ENCODE data around the gene NCCRP1.

Gene NCCRP1

DNA sequence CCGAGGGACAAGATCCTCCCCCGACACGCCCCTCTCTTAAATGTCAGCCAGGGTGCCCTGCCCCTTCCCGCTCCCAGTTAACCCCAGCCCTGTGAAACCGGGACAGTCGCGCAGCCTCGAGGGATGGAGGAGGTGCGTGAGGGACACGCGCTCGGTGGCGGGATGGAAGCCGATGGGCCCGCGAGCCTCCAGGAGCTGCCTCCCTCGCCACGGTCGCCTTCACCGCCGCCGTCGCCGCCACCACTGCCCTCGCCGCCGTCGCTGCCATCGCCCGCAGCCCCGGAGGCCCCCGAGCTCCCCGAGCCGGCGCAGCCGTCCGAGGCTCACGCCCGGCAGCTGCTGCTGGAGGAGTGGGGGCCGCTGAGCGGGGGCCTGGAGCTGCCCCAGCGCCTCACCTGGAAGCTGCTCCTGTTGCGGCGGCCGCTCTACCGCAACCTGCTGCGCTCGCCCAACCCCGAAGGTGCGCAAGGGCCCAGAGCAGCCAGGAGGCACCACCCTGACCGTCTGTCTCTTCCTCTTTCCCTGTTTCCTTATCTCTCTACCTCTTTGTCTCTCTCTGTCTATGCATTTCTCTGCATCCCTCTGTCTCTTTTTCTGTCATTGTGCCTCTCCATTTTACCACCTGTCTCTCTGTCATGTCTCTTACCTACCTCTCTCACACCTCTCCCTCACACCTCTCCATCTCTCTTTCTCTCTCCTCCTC is at the start of gene NCCRP1:
TSS of gene NCCRP1 (plus strand) at position 105 of the 703 bp plus-strand sequence. CDS start at position 124, 19 bp downstream.
- DNase-seq, result no peak

DNA sequence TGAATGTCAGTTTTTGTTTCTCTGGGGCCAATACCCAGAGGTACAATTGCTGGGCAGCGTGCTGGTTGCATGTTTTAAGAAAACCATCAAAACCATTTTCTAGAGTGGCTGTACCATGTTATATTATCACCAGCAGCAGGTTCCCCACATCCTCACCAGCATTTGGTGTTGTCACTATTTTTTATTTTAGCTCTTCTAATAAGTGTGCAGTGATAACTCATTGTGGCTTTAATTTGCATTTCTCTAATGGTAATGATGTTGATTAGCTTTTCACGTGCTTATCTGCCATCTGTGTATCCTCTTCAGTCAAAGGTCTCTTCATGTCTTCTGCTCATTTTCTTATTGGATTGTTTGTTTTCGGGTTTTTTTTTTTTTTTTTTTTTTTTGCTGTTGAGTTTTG is 49.3 kb upstream of the NCCRP1 start:
- no peak for DNase-seq

- no peak for DNase-seq
These were observed 47.7 kb upstream of the NCCRP1 start for GRCh38 chr19:39148939-39149529.

- no peak for DNase-seq
These were observed 46.5 kb upstream of the NCCRP1 start for GRCh38 chr19:39150235-39150634.

- no peak for DNase-seq
These were observed 45.8 kb upstream of the NCCRP1 start for GRCh38 chr19:39150807-39151600.

GRCh38 chr19:39152066-39152465 is 44.7 kb upstream of the NCCRP1 start:
- no peak for DNase-seq

DNA sequence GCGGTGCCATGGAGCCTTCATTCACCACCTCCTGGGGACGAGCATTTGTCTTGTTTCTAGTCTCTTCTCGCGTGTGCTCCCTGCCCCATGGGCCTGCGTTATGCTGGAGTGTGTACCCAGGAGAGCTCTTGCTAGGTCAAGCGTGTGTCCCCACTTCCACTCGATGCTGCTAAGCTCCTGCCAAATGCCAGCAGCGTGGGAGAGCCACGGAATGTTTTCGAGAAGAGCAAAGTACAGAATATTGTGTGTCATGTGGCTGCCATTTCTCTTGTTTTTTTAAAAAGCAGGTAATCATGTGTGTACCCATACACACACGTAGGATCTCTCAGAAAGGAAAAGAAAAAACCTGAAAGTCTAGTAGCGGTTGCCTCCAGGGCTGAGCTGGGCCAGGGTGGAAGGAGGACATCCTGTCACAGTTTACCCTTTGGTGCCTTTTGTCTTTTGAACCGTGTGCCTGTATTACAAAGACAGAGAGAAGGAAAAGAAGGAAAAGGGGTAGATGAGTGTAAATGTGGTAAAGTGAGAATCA is 42.6 kb upstream of the NCCRP1 start:
- no peak for DNase-seq

DNA sequence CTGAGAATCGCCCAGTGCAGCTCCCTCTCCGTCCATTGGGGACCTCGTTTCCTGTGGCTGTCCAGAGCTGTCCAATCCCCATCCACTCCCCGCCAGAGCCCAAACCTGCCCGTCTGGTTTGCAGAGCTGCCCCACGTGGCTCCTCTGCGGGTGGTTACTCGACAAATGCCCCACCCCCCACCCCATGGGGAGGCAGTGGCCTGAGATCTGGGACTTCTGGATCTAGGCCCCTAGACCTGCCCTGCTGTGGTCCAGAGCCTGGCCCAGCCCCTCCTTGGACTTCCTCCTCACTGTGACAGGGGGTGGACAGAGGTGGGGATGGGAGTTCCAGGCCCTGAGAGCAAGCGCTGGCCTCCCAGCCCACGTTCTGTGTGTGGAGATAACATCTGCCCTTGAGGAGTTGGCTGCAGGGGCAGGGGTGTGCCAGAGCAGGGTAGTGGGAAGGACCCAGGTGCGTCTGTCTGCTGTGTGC is 42.1 kb upstream of the NCCRP1 start:
- DNase-seq, result no peak

- no peak for DNase-seq
These were observed 41.6 kb upstream of the NCCRP1 start for GRCh38 chr19:39155114-39155700.

- no peak for DNase-seq
These were observed 41.0 kb upstream of the NCCRP1 start for GRCh38 chr19:39155741-39156140.

- DNase-seq, result no peak
These were observed 40.2 kb upstream of the NCCRP1 start for GRCh38 chr19:39156326-39157230.

DNA sequence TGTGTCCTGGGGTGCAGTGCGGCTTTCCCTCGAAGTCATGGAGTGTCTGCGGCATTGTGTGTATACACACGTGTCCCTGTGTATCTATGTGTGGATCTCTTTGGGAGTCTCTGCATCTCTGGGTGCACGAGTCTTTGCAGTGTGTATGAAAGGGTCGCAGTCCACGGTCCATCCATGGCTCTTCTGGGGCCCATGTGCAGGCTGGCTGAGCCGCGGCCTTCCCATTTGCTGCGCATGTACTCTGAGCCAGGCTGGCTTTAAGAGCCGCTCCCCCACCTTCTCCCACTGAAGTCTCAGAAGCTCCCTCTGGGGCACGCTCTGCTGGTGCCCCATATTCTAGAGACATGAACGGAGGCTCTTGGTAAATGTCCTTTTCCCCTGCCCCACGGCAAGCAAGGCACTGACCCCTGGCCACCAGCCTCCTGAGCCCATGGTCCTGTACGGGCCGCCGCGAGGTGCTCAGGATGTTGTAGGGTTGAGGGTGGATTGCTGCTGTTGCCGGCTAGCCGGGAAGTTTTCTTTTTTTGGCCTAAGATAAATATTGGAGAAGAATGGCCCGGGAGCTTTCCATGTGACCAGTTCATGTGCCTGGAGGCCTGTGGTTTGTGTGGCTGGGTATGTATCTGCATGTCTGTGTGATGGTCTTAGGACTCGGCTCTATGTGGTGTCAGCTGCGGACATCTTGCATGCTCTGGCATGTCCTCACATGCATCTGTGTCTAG is 39.3 kb upstream of the NCCRP1 start:
- no peak for DNase-seq

GRCh38 chr19:39157997-39158389 is 38.8 kb upstream of the NCCRP1 start:
- DNase-seq, result no peak

GRCh38 chr19:39158646-39159260 is 38.0 kb upstream of the NCCRP1 start:
- DNase-seq, result no peak

GRCh38 chr19:39160523-39160861 is 36.3 kb upstream of the NCCRP1 start:
- DNase-seq, result no peak

DNA sequence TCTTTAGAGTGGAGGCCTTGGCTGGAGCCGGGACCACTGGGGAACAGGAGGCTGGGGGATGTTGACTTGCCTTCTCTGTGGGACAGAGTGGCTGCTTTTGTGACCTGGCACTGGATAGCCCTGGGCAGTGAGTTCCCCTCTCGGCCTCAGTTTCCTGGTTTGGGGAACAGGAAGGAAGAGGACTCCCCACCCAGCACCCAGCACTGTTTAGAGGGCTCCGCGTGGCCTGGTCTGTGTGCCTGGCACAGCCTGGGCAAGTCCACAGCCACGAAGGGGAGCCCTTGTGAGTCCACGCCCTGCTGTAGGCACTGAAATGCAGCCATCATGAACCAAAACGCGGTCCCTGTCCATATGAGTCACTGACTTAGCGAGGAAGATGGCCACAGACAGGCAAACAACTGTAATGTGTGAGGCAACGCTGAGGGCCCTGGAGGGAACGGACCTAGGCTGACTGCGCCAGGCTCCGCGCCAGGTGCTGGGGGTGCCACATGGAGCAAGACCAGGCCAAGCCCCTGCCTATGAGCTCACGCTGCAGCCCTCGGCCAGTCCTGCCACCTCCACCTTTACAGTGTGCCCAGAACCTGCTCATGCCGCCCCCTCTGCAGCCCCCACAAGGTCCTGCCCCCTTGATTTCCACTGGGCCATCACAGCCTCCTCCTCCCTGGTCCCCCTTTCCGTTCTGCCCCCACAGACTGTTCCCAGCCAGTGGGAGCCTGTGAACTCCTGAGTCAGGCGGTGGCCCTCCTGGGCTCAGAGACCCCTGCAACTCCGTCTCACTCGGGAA is 35.7 kb upstream of the NCCRP1 start:
- DNase-seq, result no peak

DNA sequence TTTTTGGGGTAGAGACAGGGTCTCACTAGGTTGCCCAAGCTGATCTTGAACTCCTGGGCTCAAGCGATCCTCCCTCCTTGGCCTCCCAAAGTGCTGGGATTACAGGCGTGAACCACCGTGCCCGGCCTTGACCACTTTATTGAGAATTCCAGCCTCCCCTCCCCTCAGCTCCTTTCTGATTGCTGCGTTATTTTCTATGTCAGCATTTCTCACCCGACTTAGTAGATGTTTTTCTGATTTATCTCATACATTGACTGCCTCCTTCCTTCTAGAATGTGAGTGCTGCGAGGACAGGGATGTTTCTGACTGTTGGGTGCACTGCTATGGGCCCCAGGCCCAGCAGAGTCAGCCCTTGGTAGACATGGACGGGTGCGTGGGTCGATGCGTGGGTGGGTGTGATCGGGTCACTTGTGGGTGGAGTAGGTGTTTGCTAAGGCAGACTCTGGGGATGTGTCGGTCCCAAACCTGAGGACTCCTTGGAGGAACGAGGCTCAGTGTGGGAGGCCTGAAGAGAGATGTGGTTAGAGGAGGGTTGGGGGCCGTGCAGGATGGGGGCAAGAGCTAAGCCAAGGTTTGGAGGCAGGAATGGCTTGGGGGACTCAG is 34.2 kb upstream of the NCCRP1 start:
- DNase-seq, result no peak

DNA sequence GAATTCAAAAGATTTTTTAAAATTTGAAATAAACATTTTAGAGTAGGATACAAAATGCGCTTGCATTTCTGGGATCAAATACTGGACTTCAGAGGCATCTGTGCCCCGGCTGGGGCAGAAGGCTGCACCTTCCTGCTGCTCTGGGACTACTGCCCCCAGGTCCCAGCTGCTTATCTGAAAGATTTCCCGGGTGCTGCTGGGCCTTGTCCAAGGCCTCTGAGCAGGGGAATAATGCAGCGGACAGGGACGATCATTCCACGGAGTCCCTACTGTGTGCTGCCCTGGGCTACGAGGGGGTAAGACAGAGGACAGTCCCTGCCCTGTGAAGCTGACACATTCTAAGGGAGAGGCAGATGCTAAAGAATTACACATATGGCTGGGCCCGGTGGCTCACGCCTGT is 33.1 kb upstream of the NCCRP1 start:
- DNase-seq, result no peak

GRCh38 chr19:39164289-39164688 is 32.5 kb upstream of the NCCRP1 start:
- DNase-seq, result no peak

- no peak for DNase-seq
These were observed 30.9 kb upstream of the NCCRP1 start for GRCh38 chr19:39165857-39166256.
